ENCODE data around the gene RAB11FIP2.

- TF ChIP-seq, protein P1, sequence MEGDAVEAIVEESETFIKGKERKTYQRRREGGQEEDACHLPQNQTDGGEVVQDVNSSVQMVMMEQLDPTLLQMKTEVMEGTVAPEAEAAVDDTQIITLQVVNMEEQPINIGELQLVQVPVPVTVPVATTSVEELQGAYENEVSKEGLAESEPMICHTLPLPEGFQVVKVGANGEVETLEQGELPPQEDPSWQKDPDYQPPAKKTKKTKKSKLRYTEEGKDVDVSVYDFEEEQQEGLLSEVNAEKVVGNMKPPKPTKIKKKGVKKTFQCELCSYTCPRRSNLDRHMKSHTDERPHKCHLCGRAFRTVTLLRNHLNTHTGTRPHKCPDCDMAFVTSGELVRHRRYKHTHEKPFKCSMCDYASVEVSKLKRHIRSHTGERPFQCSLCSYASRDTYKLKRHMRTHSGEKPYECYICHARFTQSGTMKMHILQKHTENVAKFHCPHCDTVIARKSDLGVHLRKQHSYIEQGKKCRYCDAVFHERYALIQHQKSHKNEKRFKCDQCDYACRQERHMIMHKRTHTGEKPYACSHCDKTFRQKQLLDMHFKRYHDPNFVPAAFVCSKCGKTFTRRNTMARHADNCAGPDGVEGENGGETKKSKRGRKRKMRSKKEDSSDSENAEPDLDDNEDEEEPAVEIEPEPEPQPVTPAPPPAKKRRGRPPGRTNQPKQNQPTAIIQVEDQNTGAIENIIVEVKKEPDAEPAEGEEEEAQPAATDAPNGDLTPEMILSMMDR (IDR thresholded peaks at IDR 0.05): no peak
- TF ChIP-seq POLR2A (IDR thresholded peaks at IDR 0.05) (no peak), POLR2AphosphoS5 (IDR thresholded peaks at IDR 0.05) (no peak), EP300 (IDR thresholded peaks at IDR 0.05) (no peak)
Observed at GRCh38 chr10:118042827-118043242, 3.9 kb downstream of the RAB11FIP2 start.
